BLaER1 treated with 17β-estradiol and CSF1 and Interleukin-3, amounts not matched to agents 10 nM and 100 nM (cell line): Measurements from ENCODE around the gene EPB41L4A.
"Not testable (repeated sequence)": the region's sequence is repeated elsewhere in the genome, so short reads cannot be mapped to it uniquely, and the experiment has no call there.

Experiments
- H3K27ac ChIP-seq, 11 experiments: shearing (Covaris generic); formaldehyde crosslinking; 2 replicates each; pipeline ENCODE4 v1.8.1; 2022
- H3K27me3 ChIP-seq, 11 experiments: shearing (Covaris generic); formaldehyde crosslinking; 2 replicates each; pipeline ENCODE4 v1.8.1; 2022
- H3K36me3 ChIP-seq, 11 experiments: shearing (Covaris generic); formaldehyde crosslinking; 2 replicates each; pipeline ENCODE4 v1.8.1; 2022
- H3K4me1 ChIP-seq, 10 experiments: shearing (Covaris generic); formaldehyde crosslinking; 2 replicates each; pipeline ENCODE4 v1.8.1; 2022
- H3K4me2 ChIP-seq, 11 experiments: shearing (Covaris generic); formaldehyde crosslinking; 2 replicates each; pipeline ENCODE4 v1.8.1; 2022
- H3K4me3 ChIP-seq, 10 experiments: shearing (Covaris generic); formaldehyde crosslinking; 2 replicates each; pipeline ENCODE4 v1.8.1; 2022
- H3K9ac ChIP-seq, 11 experiments: shearing (Covaris generic); formaldehyde crosslinking; 2 replicates each; pipeline ENCODE4 v1.8.1; 2022
- H3K9me3 ChIP-seq, 11 experiments: shearing (Covaris generic); formaldehyde crosslinking; replicated peaks in 1 of 11; 2 replicates each; pipeline ENCODE4 v1.8.1; 2022
- H4K20me1 ChIP-seq, 11 experiments: shearing (Covaris generic); formaldehyde crosslinking; 2 replicates each; pipeline ENCODE4 v1.8.1; 2022
- Cebpa-rat ChIP-seq, 11 experiments: shearing (Covaris generic); IDR thresholded peaks; 2 replicates each; pipeline ENCODE4 v1.8.1; 2022

EPB41L4A gene, protein sequence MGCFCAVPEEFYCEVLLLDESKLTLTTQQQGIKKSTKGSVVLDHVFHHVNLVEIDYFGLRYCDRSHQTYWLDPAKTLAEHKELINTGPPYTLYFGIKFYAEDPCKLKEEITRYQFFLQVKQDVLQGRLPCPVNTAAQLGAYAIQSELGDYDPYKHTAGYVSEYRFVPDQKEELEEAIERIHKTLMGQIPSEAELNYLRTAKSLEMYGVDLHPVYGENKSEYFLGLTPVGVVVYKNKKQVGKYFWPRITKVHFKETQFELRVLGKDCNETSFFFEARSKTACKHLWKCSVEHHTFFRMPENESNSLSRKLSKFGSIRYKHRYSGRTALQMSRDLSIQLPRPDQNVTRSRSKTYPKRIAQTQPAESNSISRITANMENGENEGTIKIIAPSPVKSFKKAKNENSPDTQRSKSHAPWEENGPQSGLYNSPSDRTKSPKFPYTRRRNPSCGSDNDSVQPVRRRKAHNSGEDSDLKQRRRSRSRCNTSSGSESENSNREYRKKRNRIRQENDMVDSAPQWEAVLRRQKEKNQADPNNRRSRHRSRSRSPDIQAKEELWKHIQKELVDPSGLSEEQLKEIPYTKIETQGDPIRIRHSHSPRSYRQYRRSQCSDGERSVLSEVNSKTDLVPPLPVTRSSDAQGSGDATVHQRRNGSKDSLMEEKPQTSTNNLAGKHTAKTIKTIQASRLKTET

DNA sequence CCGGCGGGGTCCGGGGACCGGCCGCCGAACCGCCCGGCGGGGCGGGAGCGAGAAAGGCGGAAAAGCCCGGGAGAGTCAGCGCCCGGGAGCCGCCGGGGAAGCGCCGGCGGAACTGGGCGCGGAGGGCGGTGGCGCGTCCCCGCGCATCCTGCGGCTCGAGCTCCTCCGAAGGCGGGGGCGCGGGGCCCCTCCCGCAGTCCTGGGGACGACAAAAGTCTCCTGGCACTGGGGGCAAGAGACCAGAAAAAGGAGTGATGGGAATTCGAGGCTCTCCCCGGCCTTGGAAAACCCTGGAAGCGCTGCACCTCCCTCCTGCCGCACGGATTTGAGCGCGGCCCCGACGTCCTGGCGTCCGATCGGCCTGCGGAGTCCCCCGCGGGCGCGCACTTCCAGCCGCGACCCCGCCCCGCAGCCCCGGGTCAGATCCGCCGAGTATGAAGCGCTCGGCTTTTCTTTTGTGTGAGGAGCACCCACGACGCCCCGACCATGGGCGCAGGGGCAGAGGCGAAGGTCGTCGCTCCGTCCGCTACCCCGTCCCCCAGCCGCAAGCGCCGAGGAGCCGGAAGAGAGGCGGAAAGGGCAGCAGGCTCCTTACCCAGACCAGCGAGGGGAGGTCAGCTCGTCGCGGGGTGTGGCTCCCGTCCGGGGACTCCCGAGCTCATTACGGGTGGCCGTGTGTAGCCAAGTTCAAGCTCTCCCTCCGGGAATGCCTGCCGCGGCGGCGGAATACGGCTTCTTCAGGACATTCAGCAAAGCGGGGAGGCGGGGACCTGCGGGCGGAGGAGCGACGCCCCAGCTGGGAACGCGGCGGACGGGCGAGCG lies at the start of gene EPB41L4A:
Gene EPB41L4A, minus strand, starts transcription at position 114 of the 822 bp plus-strand sequence. CDS start 238 bp downstream, outside the sequence.
- Histone ChIP-seq H4K20me1 (no peaks in the 10 kb centered on the region), H3K9me3 (no peaks in the 10 kb centered on the region), H3K36me3 (no peaks in the 10 kb centered on the region), H3K4me1 (peaks cover 0 to 12% (median 5%) of the 10 kb centered on the region in 10 experiments; a peak in 4 of 20 replicates), H3K4me3 (peak within 1 kb of the TSS; percentile 72 to 90 (median 76)), H3K27ac (peak within 1 kb of the TSS in 1 of 11 experiments; percentile 0; a peak in 2 of 22 replicates), H3K9ac (peak within 1 kb of the TSS; percentile 50 to 74 (median 68)), H3K27me3 (peaks cover 15 to 38% (median 30%) of the 10 kb centered on the region in 11 experiments), H3K4me2 (peak within 1 kb of the TSS; percentile 82 to 99 (median 95))
- TF ChIP-seq Cebpa-rat (IDR thresholded peaks at IDR 0.05), result no peak

DNA sequence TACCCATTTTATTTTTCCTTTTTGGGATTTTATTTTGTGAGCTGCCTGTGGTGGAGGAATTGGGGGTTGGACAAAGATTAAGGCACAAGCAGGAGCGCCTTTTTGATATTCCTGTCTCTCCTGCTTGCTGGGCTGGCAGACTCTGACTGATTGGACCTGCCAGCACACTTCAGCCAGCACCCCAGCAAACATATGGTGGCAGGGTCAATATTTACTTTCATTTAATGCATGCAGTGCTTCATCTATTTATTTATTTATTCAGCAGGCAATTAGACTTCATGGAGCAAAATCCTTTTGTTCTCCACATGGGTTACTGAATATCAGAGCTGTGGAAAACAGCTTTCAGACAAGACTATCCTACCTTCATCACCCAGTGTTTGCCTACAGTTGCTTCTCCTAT lies 48.4 kb upstream of the EPB41L4A start:
- Histone ChIP-seq H3K36me3 (no peaks in the 10 kb centered on the region), H3K27me3 (no peaks in the 10 kb centered on the region), H3K4me2 (no peak overlapping the region), H3K4me1 (no peaks in the 10 kb centered on the region), H3K9ac (no peak overlapping the region), H3K27ac (no peak overlapping the region), H3K4me3 (no peak overlapping the region), H3K9me3 (peaks cover 0 to 16% (median 11%) of the 10 kb centered on the region in 11 experiments; a peak in 16 of 22 replicates), H4K20me1 (no peaks in the 10 kb centered on the region)
- no peak for TF ChIP-seq Cebpa-rat (IDR thresholded peaks at IDR 0.05)

- H3K4me2 ChIP-seq, H3K27ac ChIP-seq, H3K36me3 ChIP-seq, H4K20me1 ChIP-seq, H3K9ac ChIP-seq, H3K4me1 ChIP-seq, H3K4me3 ChIP-seq, H3K27me3 ChIP-seq: not testable (repeated sequence)
- peaks cover 0 to 16% (median 11%) of the 10 kb centered on the region in 11 experiments; a peak in 16 of 22 replicates for H3K9me3 ChIP-seq
These were observed 47.2 kb upstream of the EPB41L4A start for GRCh38 chr5:112466261-112466660.

- H3K4me2 ChIP-seq, H3K4me3 ChIP-seq, H3K27me3 ChIP-seq, H4K20me1 ChIP-seq, H3K9ac ChIP-seq, H3K36me3 ChIP-seq, H3K27ac ChIP-seq, H3K4me1 ChIP-seq, H3K9me3 ChIP-seq: not testable (repeated sequence)
These were observed 28.2 kb upstream of the EPB41L4A start for GRCh38 chr5:112447187-112447760.

DNA sequence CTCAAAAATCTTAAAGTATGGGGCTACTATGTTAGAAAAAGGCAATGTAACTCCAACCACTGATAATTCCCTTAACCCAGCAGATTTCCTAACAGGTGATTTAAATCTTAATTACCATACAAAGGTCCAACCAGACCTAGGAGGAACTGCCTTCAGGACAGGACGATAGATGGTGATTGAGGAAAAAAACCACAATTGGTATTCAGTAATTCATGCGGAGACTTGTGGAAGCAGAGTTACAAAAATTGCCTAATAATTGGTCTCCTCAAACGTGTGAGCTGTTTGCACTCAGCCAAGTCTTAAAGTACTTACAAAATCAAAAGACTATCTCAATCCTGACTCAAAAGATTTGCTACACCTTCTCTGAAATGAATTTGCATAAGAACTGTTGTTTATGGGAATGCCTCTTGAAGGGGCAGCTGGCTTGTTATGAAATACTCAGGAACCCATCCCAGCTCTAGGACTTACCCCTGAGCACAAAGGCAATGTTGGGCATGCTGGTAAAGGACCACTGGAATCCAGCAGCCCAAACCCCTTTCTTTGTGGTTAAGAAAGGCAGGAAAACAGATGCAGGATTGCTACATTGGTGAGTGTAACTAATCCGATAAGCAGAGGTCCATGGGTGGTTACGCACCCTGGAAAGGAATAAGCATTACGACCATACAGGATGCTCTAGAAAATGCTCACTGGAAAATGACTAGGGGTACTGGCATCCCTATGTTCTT lies 26.7 kb upstream of the EPB41L4A start:
- no peak for TF ChIP-seq Cebpa-rat (IDR thresholded peaks at IDR 0.05)
- Histone ChIP-seq H3K36me3 (no peaks in the 10 kb centered on the region), H3K9ac (no peak overlapping the region), H4K20me1 (no peaks in the 10 kb centered on the region), H3K9me3 (peaks cover 2 to 10% (median 4%) of the 10 kb centered on the region in 11 experiments; a peak in 16 of 22 replicates), H3K4me2 (no peak overlapping the region), H3K27ac (no peak overlapping the region), H3K27me3 (no peaks in the 10 kb centered on the region), H3K4me1 (no peaks in the 10 kb centered on the region), H3K4me3 (no peak overlapping the region)

GRCh38 chr5:112443932-112444331 lies 24.9 kb upstream of the EPB41L4A start:
- not testable (repeated sequence) for H3K27me3 ChIP-seq, H3K4me1 ChIP-seq, H3K4me2 ChIP-seq, H3K4me3 ChIP-seq, H3K27ac ChIP-seq, H4K20me1 ChIP-seq, H3K9ac ChIP-seq, H3K36me3 ChIP-seq
- H3K9me3 ChIP-seq, result peaks cover 8 to 20% (median 10%) of the 10 kb centered on the region in 11 experiments; a peak in 17 of 22 replicates

DNA sequence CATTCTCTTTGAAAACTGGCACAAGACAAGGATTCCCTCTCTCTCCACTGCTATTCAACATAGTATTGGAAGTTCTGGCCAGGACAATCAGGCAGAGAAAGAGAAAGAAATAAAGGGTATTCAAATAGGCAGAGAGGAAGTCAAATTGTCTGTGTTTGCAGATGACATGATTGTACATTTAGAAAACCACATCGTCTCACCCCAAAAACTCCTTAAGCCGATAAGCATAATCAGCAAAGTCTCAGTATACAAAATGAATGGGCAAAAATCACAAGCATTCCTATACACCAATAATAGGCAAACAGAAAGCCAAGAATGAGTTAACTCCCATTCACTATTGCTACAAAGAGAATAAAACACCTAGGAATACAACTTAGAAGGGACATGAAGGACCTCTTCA lies 21.0 kb upstream of the EPB41L4A start:
- Histone ChIP-seq H3K27ac (no peak overlapping the region), H3K4me3 (no peak overlapping the region), H3K27me3 (no peaks in the 10 kb centered on the region), H3K9me3 (peaks cover 8 to 22% (median 10%) of the 10 kb centered on the region in 11 experiments; a peak in 17 of 22 replicates), H3K9ac (no peak overlapping the region), H3K36me3 (no peaks in the 10 kb centered on the region), H3K4me1 (peaks cover 9 to 13% (median 12%) of the 10 kb centered on the region in 10 experiments; a peak in 19 of 20 replicates), H3K4me2 (no peak overlapping the region), H4K20me1 (no peaks in the 10 kb centered on the region)
- no peak for TF ChIP-seq Cebpa-rat (IDR thresholded peaks at IDR 0.05)

GRCh38 chr5:112436144-112436543 lies 17.1 kb upstream of the EPB41L4A start:
- H3K27ac ChIP-seq, result peak overlapping the region in 10 of 11 experiments; percentile 8 to 59 (median 42); a peak in 15 of 22 replicates
- H4K20me1 ChIP-seq, result no peaks in the 10 kb centered on the region
- H3K4me2 ChIP-seq, result peak overlapping the region; percentile 34 to 76 (median 58)
- peaks cover 10 to 19% (median 12%) of the 10 kb centered on the region in 11 experiments; a peak in 19 of 22 replicates for H3K9me3 ChIP-seq
- no peaks in the 10 kb centered on the region for H3K27me3 ChIP-seq
- H3K9ac ChIP-seq, result peak overlapping the region in 2 of 11 experiments; percentile 4 to 30; a peak in 1 of 22 replicates
- TF ChIP-seq Cebpa-rat (IDR thresholded peaks at IDR 0.05), result no peak
- no peak overlapping the region for H3K4me3 ChIP-seq
- H3K4me1 ChIP-seq, result peaks cover 9 to 13% (median 12%) of the 10 kb centered on the region in 10 experiments; a peak in 19 of 20 replicates
- no peaks in the 10 kb centered on the region for H3K36me3 ChIP-seq
